Kidney glomerular epithelial cell (primary cell): ENCODE results near the gene LY6G6F.

Experiments used
- DNase-seq: peaks from one replicate; lab custom pipeline; 2025; lab: John Stamatoyannopoulos, UW

The LY6G6F gene, protein sequence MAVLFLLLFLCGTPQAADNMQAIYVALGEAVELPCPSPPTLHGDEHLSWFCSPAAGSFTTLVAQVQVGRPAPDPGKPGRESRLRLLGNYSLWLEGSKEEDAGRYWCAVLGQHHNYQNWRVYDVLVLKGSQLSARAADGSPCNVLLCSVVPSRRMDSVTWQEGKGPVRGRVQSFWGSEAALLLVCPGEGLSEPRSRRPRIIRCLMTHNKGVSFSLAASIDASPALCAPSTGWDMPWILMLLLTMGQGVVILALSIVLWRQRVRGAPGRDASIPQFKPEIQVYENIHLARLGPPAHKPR

DNA sequence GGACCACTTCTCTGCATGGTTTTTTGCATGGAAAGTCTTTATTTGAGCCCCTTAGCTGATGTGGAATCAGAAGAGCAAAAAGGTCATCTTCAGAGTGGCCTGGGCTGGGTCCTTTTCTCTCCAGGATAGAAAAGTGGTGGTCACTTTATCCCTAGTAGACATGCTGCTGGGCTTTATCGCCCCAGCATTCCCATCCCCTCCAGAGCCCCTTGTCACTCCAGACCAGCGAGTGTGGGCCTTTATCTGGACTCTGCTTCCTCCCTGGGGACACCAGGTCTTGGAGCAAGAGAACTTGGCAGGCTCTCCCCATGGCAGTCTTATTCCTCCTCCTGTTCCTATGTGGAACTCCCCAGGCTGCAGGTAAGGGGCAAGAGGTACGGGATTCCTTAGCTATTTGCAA, at the start of gene LY6G6F:
LY6G6F (plus strand) TSS at position 268 of the 400 bp plus-strand sequence; CDS start at position 309, 41 bp downstream.
- no peak for DNase-seq

DNA sequence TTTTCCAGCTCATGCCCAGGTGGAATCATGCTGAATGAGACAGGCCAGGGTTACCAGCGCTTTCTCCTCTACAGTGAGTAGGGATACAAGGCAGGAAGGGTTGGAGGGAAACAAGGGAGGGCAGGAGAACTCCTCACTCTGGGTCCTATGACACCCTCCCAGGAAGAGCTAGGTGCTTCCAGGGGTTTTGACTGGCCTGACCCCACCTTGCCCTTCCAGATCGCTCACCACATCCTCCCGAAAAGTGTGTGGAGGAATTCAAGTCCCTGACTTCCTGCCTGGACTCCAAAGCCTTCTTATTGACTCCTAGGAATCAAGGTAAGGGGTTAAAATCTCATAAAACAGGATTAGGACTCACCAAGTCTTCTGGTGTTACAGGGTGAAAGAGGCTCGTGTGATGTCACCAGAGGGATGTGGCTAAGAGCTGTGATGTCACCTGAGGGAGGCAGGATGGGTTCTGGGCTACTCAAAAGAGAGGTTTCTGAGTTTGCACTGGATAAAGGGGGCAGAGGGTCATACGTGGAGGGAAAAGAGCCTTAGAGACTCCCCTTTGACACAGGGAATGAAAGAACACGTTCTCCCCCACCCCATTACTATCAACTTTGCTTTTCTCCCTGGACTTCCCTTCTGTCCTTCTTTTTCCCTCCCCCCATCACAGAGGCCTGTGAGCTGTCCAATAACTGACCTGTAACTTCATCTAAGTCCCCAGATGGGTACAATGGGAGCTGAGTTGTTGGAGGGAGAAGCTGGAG, 49.1 kb upstream of the LY6G6F start:
- no peak for DNase-seq

DNA sequence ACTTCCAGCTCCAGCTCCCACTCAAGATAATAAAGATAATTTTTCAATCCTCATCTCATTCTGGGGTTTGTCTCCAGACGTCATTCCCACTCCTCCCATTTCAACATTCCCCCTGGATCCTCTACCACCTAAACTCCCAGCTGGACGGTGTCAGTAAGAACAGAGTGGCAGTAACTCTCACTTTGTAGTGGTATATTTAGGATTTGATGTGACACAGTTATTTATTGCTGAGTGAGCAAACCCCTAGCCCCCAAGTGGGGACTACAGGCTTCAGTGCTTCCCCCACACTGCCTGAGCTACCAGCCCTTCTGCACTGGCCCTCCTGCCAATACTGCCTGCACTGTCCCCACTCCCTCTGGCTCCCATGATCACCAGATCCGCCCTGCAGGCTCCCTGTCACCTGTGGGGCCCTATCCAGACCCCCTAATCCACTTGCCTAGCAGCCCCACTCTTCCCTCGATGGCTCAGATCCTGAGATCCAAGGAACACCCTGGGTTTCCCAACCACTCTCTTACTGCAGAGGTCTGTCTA, 48.4 kb upstream of the LY6G6F start:
- no peak for DNase-seq

DNA sequence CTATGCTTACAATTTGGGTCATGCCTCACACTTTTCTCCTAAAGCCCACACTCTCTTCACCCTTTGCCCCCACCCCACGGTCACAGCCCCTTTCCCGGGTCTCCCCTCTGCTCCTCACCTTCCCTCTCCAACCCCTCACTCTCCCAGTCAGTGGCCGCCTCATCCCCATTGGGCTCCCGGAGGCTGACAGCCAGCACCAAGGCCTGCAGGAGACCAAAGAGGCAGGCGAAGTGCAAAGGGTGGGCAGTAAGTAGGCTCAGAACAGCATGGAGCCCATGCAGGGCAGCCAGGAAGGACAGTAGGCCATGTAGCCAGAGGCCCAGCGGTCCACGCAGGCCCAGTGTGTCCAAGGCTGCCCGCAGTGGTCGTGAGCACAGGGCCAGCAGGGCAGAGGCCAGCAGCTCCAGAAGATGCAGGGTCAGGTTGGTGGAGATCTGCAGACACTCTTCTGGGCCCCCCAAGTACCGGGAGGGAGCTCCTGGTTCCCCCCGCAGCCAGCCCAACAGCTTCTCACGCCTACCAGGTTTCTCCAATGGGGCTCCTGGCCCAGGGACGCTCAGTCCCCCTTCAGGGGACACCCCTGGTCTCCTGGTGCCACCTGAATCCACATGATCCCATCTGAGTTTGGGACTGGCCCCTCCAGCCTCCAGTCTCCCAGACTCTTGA, 47.5 kb upstream of the LY6G6F start:
- no peak for DNase-seq

DNA sequence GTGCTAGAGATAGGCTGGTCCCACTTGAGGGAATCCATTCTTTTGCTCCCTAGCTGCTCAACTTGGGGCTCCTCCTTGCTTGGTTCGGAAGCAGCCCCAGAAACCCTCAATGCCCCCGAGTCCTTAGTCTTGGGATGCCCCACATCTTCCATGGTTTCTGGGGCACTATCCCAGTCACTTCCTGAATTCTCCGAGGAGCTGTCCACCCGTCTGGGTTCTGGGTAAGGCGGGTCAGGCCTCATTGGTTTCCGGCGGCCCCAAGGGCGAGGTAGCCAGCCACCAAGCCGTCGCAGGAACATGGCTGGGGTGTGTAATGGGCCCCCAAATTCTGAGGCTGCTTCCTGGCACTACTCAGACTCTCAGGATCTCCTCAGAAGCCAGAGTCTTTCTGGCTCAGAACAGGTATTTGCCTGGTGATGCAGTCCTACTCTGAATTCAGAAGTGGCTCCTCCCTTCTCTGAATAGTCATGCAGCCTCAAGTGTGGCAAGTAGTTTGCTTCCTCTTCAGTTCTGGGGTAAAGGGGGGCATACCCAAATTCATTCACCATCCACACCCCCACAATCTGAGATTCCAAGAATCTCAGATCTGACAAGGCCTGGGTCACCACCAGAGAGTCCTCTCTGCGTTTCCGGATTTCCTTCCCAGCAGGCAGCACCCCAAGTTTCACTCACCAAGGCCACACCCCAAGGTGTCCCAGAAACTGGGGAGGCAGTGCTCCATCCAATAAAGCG, 46.9 kb upstream of the LY6G6F start:
- no peak for DNase-seq

DNA sequence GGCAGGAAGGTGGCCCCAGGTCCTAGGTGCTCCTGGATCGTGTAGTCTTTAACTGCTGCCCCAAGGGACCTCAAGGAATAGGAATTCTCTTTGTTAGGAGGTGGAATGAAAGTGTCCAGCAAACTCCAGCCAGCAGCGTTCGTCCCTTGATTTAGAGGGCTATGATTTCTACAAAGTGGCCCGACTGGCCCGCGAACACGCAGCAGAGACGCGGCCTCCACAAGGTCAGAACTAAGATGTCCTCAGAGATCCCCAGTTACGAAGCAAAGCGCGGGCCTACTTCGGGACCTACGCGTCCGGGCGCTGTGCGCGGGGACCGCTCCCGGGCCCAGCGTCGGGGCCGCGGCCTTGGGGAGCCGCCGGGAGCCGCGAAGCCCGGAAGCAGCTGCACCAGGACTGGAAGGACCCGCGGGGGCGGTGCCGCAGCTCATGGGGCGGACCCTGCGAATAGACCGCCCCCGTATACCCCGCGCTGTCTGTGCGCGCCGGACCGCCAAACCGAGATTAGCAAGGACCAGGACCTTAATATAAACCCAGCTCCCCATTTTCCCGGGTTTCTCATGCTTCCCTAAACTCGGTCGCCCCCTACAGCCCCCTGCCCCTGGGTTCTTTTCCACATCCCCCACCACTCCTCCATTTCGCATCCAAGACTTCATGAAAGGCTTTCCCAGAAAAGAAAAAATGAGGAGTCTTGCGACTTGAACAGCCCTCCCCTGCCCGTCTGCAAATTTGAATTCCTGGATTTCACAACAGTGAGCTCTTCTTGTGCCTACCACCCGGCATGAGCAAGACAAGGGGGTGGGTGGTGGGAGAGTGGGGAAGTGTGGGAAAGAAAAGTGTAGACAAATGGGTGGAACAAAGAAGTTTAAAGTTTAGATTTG, 46.0 kb upstream of the LY6G6F start, which contains the start of gene C6orf47:
C6orf47 (minus strand) TSS at position 398 of the 881 bp plus-strand sequence. CDS start 831 bp downstream, outside the sequence.
- DNase-seq: peak; percentile 71

DNA sequence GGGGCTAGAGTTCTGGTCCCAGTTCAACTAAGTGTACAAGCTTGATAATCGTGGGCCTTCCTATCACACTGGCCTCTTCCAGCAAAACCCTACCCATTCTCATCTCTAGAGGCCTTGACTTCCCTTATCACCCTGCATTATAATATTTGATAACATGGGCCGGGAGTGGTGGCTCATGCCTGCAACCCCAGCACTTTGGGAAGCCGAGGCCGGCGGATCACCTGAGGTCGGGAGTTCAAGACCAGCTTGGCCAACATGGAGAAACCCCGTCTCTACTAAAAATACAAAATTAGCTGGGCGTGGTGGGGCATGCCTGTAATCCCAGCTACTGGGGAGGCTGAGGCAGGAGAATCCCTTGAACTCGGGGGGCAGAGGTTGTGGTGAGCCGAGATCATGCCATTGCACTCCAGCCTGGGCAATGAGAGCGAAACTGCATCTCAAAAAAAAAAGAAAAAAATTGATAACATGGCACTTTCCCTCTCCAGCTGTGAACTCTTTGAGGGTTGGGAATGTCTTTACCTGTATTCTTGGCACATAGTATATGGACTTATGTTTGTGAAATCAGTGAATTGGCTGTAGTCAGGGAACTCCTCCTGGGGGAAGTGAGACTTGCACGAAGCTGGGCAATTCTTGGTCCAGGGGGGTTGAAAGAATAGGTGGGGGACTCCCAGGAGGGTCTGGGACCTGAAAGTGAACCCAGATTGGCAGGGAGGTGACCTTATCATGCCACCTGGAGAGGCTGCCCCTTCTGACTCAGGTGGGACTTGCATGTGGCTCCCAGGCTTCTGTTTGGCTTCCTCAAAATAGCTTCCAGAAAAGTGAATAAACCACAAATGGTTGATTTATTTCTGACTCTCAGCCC, 45.2 kb upstream of the LY6G6F start:
- no peak for DNase-seq

DNA sequence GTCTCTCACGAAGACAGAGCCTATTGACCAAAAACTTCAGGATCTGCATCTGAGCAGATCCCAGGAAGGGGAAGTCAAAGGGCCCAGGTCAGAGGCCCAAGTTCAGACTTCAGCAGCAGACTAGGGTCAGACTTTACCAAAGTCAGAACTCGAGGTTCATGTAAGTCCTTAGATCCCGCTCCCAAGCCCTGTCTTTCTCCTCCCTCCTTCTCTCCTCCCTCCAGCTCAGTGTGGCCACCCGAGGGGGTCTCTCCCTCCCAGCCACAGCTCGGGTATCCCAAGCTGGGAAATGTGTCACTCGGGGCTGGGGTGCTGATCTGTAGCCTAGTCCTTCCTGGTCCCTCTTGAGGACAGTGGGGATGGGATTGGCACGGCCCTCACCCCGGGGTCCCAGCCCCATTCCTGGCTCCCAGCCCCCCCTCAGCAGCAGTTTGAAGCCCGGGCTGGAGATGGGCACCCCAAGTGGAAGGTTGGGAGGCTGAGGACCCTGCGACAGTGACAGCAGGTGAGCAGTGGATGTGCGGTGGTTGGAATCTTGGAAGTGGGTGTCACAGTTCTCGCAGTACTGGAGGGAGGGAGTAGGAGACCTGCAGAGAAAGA, 44.4 kb upstream of the LY6G6F start:
- DNase-seq: no peak

DNA sequence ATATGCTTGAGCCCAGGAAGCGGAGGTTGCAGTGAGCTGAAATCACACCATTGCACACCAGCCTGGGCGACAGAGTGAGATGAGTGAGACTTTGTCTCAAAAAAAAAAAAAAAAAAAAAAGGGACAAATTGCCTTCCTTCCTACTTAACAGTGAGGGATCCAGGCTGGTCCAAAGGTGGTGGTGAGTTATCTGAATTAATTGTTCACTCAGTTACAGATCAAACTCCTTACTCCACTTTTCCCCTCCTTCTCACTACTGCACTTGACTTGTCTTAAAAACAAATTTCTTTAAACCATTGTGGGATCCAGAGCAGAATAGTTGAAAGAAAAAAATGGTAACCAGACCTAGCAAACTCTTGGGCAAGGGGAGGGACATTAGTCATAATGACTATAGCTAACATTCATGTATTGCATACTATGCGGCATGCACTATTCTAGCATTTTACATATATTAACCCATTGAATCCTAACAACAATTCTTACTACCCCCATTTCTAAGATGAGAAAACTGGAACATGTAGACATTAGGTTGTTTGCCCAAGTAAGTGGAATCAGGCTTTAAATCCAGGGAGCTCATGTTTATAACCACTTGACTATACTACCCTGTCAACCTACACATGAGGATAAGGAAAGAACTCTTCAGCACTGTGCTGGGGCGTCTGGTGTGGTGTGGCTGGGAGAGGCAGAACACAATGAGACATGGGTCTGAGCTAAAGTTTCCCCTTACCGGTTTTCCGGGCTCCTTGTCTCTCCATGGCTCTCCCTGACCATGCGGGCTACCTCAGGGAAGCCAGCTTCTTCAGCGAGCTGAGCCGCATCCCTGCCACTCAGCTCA, 43.3 kb upstream of the LY6G6F start:
- DNase-seq: no peak

DNA sequence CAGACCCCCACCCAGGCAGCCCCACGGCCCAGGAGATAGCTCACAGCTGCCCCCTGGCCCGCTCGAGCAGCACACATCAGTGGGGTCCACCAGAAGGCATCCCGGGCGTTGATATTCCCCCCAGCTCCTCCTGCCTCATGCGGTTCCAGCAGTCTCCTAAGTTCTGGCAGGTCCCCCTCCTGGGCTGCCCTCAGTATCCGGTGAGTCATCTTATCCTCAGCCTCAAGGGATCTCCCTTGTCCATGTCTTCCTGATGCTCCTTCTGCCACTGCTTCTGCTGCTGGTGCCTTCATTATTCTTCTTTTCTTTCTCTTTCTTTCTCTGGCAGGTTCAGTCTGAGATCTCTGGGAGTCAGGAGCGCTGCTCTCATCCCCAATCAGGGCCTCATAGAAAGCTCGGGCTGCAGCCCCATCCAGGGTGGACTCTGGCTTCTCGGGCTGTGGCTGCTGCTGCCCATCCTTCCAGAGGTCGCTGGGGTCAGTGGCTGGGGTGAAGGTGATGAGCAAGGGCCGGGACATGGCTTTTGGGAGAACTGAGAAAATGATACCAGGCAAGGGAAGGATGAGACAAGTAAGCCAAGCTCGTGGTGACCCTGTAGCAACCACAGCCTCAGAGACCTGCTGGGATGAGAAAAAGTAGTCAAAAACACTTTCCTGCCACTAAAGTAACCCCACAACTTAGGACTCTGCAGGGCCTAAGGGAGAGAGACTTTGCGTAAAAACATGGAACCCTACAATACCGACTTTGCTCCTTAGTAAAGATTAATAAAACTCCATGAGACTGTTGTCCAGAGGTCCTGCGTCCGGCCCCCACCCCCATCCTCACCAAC, 42.5 kb upstream of the LY6G6F start:
- DNase-seq: no peak

DNA sequence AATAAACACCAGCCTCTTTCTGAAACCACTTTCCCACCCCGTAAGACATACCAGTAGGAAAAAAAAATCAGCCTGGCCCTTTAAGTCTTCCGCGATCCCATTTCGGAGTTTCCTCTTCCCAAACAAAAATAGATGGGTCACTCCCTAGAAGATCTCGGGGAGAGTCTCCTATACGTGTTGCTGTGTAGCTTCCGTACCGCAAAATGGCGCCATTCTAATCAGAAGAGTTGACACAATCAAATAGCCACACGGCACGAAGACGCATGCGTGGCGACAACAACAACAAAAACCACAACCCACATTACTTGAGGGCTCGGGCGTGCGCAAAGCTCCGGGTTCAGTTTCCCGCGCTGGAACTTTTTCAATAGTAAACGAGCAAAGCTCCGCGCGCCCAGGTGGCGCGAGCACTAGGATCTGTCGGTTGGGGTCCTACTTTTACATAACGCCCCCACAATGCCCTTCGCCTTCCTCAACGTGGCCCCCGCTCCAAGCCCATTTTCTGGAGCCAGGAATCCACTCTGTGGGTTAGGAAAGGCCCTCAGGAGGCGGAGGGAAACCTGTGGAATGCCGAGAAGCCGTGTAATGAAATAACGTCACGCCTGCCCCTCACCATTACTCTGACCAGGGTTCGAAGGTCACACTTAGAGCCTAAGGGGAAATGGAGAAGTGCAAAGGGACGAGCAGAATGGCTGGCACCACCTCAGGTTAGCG, 41.7 kb upstream of the LY6G6F start, which contains the start of gene GPANK1:
GPANK1 (minus strand) TSS at position 208 of the 711 bp plus-strand sequence. CDS start 519 bp downstream, outside the sequence.
- peak; percentile 86 for DNase-seq

DNA sequence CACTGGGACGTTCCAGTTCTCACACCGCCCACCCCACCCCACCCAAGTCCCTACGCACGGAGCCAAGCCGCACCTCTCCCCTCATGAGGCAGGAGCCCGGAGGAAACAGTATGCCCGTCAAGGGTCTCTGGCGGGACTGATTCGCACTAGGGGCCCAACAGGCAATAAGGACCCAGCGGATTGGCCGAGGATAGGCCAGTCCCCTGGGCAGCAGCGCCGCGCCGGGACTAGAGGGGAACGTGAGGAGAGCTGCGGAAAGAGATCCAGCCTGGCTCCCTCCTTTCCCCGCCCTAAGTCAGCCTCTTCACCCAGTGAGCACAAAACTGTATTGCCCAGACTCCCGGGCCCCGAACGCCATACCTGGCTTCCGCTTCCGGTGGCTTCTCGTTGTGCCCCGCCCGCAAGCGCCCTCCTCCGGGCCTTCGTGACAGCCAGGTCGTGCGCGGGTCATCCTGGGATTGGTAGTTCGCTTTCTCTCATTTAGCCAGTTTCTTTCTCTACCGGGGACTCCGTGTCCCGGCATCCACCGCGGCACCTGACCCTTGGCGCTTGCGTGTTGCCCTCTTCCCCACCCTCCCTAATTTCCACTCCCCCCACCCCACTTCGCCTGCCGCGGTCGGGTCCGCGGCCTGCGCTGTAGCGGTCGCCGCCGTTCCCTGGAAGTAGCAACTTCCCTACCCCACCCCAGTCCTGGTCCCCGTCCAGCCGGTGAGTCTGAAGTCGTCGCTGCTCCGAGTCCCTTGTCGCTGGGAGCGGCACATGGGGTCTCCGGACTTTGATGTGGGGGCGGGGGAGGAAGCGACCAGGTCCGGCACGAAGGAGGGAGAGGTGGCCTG, 40.9 kb upstream of the LY6G6F start, which contains the start of gene CSNK2B:
CSNK2B (plus strand) TSS at position 580 of the 836 bp plus-strand sequence. CDS start 752 bp downstream, outside the sequence.
- peak; percentile 94 for DNase-seq

DNA sequence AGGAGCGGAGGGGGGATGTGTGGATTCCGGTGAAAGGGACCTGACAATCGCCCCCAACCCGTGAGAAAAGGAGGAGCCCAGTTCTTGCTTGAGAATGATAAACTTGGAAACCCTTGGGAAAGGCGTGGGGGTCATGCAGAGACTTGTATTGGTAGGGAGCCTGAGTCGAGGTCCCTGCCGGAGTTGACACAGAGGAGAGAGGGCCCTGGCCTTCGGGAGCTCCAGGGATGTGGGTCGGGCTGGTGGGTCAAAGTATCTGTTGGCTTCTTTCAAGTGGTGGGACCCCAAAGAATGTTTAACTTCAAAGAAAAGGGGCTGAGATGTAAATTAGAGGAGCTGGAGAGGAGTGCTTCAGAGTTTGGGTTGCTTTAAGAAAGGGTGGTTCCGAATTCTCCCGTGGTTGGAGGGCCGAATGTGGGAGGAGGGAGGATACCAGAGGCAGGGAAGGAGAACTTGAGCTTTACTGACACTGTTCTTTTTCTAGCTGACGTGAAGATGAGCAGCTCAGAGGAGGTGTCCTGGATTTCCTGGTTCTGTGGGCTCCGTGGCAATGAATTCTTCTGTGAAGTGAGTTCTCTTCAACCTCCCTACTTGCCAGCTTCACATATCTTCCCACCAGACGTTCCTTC, 40.2 kb upstream of the LY6G6F start:
- DNase-seq: no peak

DNA sequence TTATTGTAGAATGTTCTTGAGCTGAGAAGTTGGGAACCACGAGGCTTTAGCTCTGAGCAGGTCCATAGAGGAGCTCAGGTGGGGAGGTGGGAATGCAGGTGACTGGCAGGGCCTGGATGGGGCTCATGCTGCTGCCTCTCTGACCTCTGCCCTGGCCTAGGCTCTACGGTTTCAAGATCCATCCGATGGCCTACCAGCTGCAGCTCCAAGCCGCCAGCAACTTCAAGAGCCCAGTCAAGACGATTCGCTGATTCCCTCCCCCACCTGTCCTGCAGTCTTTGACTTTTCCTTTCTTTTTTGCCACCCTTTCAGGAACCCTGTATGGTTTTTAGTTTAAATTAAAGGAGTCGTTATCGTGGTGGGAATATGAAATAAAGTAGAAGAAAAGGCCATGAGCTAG, 37.0 kb upstream of the LY6G6F start, which contains the start of gene LY6G5B:
LY6G5B (plus strand) TSS at position 301 of the 400 bp plus-strand sequence. CDS start 975 bp downstream, outside the sequence.
- DNase-seq: no peak

DNA sequence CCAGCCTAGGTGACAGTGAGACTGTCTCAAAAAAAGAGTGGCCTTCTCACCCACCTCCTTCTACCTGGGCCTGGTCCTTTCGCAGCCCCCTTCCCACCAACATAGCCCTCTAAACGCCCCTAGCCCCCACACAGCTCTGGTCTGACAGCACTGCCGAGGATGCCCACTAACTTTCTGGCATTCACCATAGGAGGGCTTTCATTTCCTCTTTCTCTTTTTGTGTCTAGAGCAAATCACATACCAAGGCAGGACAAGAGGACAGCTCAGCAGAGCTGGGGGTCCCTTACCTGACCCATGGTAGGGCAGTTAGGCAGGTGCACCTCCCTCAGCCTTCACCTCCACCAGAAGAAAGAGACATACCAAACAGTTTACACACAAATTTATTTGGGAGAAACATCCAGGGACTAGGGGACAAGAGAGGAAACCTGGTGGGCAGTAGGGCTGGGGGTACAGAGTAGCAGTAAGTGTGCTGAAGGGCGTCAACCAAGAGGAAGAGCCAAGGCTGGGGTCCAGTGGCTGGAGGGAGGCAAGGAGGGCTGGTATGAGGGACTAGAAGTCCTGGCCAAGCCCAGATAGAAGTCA, 30.3 kb upstream of the LY6G6F start:
- no peak for DNase-seq
